Stimulated activated CD8-positive, alpha-beta memory T cell treated with anti-CD3 and anti-CD28 coated beads, Interleukin-7, amount 100 ng/mL, for 48 hours (primary cell): ENCODE results near the gene TP53BP2.
"Not testable (repeated sequence)": the region's sequence is repeated elsewhere in the genome, so short reads cannot be mapped to it uniquely, and the experiment has no call there.

Source experiments
- DNase-seq, 2 donors: peaks; one replicate each; pipeline ENCODE4 v3.0.0-alpha.2; 2020; ENCODE audit warnings: low read depth in 1 of 2; ENCODE audit errors: extremely low read depth in 1 of 2

The TP53BP2 gene

DNA sequence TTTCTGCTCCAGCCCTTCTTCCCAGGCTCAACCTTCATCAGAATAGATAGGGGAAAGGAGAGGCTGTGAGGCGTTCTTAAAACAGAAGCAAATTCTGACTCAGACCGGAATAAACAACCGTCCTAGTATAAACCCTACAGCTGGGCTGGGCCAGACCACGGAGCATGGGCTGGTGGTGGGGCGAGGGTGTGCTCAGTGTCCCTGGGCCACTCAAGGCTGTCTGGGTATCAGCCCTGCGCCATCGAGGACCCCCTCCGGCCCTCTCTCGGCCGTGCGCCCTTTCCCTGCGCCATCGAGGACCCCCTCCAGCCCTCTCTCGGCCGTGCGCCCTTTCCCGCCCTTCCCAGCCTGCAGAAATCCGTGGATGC is 97.4 kb downstream of the TP53BP2 start:
- no peak for DNase-seq

DNA sequence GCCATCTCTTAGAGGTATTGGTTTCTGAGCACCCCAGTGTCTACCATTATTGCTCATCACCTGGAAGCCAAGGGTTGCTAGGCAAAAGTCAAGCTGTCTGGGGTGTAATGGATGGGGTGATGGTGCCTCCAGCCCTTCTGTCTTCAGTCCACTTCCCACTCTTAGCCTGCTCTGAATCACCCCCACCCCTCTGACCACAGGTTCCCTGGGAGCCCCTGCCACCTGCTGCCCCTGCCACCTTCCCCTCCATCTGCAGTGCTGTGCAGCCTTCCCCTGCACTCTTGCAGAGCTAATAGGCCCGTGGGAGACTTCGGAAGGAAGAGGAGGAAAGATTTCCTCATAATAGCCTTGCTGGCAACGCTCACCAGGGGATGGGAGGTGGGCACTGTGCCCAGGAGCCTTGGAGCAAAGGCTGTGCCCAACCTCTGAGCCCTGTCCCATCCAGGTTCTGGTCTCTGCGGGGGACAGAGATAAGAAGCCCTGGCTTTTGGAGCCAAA is 97.9 kb downstream of the TP53BP2 start:
- DNase-seq: no peak

DNA sequence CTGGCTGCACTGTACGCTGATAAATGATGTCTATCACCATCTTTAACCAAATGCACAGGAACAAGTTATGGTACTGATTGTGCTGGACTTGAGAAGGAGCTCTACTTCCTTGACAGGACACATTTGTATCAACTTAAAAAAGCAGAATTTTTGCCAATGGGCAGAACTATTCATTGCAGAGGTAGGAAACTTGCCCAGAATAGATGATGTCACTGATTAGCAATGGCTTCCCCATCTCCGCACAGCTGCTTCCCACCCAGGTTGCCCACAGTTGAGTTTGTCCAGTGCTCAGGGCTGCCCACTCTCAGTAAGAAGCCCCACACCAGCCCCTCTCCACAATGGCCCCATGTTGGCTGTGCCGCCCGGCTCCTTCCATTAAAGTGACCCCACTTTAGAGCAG is 100.0 kb downstream of the TP53BP2 start:
- DNase-seq: no peak

DNA sequence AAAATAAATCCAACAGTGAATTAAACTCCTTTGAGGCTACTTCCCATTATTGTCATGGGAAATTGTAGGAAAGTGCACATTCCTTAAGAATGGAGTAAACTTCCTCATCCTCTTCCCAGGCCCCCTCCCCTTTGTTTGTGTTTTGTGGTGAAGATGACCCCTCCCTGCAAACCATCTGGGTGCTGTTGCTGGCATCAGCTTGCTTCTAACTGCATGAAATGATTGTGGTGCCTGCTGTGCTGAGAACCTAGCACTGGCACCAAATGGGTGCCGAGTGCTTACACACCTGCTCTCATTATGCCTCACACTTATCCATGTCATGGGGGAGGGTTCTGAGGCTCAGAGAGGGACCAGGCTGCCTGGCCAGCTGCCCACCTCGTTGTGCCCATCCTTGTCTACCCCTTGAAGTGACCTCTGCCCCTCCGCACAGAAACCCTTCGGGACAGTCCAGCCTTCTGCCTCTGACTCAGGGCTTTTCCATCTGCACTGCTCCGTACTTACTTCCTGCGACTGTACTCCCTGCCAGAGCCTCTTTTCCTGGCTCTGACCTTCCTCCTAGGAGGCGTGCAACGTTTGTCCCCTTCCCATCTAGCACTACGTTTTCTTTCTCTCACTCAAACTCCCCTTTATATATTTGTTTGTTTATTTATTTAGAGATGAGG is 102.8 kb downstream of the TP53BP2 start:
- DNase-seq: no peak

DNA sequence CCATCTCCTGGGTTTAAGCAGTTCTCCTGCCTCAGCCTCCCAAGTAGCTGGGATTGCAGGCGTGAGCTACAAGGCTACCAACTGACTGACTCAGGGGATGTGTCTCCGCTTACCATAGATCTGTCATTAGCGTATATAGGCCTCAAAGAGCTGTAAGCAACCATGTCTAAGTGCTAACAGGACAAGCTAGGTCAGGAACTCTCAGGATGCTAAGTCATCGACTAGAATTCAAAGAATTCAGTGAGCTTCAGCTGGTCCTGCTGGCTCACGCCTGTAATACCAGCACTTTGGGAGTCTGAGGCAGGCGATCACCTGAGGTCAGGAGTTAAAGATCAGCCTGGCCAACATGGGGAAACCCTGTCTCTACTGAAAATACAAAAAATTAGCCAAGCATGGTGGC is 103.9 kb downstream of the TP53BP2 start:
- no peak for DNase-seq

DNA sequence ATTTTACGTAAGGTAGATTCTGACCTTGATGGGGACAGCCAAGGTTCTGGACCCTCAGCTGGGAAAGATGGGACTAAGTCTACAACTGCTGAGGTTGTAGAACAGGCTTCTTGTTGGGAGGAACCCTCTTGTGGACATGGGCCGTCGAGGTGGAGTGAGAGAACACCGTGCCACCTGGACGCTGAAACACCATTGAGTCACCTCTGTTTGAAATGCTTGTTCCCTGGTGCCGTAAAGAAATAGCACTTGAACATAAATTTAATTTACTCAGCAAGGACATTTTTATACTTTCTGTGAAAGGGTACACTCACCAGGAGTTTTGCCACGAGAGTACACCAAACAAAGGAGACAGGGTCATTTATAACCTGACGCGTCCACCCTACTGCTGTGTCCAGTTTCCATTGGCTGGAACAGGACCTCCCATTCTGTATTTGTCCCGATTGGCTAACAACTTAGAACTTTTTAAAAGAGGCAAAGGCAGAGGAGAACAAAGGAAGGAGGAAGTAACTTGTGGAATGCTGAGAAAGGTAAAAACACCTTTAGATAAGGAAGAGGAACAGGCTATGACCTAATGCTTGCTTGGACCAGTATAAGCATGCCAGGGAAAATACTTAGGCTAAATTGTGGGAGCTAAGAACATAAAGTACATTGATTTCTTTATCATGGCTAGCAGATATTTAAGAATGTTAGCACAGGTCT is 105.6 kb downstream of the TP53BP2 start:
- DNase-seq: not testable (repeated sequence)

DNA sequence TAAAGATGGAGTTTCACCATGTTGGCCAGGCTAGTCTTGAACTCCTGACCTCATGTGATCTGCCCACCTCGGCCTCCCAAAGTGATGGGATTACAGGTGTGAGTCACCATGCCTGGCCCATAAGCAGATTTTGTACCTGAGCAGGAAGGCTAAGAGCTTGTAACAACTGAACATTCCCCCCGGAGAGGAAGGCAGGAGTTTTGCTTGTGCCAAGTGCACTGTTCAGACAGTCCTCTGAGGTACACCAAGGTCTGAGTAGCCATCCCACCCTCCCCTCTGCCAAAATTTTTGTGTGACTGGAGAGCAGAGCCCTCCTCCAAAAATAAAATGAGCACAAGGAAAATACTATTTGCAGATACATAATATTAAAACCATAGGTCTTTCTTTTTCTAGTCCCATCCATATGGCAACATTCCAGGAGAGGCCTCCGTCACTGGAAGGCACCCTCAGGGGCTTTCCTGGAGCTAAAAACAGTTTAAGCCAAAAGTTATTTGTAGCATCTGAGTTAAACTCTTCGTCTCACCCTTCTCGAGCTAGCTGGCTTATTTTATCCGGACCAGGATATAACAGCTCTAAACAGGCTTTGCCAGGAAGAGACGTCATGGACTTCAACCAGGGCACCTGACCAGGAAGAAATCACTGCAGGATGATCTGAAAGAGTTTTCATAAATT is 106.2 kb downstream of the TP53BP2 start:
- no peak for DNase-seq

DNA sequence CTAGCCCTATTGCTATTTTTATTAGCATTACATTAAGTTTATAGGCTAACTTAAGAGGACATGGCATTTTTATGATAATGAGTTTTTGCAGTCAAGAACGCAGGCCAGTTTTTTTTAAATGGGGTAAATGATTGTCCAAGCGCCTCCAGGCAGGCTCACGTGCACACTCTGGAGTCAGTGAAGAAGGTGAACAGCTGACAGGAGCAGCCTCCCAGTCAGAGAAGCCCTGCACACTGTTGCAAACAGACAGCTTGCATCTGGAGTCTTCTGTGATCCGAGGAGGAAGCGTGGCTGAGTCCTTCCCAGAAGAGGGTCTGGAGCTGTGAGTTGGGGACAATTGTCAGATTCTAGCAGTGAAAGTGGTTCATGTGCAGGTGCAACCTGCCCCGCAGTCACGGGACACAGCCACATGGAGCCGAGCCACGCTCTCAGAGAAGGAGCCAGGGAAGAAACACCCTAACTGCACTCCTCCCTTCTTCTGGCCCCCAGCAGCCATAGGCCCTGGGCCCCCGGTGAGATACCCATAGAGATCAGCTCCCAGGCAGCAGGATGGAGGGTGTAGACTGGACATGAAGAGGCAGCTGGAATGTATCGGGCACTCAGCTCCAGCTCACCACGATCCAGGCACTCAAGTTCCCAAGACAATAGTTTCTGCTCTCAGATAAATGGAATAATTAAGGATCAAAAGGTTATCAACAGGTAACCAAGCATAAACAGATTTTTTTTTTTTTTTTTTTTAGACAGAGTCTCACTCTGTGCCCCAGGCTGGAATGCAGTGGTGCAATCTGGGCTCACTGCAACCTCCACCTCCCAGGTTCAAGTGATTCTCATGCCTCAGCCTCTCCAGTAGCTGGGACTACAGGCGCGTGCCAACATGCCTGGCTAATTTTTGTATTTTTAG is 107.0 kb downstream of the TP53BP2 start:
- no peak for DNase-seq

DNA sequence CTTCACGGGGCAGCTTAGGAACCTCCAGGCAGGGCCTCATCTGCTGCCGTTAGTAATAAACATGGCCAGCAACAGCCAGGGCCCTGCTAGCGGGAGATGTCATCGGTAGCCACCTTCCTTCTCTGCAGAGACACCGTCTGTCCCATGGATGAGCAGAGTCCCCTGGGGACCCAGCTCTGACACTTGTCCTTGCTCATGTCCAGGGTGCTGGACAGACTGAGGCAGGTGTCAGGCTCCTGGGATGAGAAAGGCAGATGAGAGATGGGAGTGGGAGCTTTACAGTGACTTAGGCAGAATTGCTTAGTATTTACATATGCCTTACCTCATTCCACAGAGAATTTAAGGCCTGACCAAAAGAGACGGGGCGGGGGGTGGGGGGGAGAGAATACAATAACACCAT is 108.4 kb downstream of the TP53BP2 start:
- DNase-seq: no peak

DNA sequence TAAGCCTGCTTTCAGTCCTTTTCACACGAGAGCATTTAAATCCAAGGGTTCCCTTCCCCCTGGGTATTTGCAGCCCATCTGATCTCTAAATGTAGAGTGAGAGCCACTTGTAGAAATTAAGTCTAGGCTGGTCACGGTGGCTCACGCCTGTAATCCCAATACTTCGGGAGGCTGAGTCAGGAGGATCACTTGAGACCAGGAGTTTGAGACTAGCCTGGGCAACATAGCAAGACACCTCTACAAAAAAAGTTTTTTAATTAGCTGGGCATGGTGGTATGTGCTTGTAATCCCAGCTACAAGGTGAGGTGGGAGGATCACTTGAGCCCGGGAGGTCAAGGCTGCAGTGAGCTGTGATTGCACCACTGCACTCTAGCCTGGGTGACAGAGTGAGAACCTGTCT is 109.1 kb downstream of the TP53BP2 start:
- not testable (repeated sequence) for DNase-seq

DNA sequence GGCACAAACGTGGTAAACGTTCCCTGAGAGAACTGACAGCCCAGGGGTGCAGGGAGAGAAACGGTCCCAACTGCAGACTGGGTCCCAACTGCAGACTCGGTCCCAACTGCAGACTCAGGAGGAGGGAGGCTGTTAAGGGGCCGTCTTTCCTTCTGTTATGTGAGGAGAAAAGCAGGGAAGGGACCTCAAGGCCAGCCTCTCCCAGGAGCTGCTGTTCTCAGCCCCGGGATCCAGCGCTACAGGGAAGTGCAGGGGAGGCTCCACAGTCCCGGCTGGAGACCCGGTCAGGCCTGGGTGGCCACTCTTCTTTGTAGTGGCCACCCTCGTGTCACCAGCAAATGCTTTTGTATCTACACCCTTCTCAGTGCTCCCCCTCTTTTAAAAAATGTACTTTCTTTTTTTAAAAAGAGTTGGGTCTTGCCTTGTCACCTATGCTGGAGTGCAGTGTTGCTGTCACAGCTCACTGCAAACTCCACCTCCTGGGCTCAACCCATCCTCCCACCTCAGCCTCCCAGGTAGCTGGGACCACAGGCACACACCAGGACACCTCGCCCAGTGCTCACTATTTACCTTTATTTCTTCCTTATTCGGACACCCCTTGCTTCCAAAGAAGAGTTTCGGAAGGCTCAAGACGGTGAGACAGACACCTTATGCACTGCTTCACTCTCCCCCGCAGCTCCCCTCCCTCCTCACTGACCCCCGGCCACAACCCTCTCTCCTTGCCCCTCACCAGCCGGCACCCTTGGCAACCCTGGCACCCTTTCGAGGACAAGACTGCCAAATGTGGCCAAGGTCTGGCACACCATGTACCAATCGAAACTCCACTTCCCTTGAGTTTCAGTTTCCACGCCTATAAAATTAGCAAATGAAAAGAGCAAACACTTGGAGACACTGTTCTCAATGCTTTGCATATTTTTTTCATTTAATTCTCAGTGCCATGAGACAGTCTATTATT is 111.6 kb downstream of the TP53BP2 start:
- no peak for DNase-seq

DNA sequence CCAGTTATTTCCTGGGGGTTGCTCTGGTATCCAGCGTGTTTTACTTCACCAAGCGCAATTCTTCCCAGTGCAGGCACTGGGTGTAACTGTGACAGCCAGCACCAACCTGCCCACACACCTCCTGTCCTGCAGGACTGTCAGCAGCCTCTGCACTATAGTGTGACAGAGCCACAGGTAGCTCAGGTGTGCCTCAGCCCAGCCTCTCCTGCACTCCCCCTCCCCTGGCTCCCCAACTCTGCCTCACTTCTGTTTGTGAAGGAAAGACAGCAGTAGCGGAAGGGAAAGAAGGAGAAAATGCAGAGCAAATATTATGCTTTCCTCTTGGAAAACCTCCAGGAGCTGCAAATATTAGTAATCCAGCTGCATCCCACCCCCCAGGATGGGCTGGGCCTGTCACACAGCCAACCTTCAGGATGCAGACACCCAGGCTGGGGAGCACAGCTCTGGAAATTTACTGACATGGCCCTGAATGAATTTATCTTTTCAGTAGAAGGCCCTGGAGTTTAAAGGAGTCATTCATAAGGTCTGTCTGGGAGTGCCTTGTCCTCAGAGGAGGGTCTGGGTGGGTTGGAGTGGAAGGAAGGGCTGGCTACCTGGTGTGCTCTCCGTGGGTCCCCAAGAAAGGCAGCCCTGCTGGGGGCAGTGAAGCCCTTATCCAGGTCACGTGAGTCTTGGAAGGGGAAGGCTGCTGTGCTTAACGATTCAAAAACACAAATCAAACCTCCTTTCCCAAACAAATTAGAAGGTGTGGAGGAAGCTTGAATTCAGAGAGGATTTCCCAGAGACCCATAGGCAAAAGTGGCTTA is 112.6 kb downstream of the TP53BP2 start:
- no peak for DNase-seq

DNA sequence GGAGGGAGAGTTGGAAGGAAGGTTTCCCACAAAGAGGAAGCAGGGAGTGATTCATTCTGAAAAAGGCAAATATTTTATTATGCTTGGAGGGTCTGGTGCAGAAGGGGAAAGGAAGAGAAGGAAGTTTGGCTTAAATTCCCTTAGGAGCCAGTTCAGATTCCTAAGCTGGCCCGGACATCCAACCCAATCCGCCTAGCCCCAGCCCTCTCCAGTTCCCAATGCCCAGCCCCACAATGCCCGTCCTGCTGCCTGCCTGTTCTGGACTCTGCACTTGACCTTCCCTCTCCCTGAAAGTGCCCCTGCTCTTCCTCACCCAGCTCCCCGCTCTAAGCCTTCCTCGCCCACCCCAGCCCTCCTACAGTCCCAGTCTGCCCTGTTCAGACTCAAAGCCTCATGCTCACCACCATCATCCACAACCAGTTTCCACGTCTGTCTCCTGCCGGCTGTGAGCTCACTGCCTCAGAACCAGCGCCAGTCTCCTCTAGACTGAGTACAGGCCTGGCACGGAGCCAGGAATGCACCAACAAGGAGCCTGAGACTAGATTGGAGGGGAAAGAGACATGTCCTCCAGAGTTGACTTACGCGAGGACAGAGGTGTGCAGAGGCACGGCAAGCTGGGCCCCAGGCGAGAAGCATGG is 114.5 kb downstream of the TP53BP2 start:
- no peak for DNase-seq

DNA sequence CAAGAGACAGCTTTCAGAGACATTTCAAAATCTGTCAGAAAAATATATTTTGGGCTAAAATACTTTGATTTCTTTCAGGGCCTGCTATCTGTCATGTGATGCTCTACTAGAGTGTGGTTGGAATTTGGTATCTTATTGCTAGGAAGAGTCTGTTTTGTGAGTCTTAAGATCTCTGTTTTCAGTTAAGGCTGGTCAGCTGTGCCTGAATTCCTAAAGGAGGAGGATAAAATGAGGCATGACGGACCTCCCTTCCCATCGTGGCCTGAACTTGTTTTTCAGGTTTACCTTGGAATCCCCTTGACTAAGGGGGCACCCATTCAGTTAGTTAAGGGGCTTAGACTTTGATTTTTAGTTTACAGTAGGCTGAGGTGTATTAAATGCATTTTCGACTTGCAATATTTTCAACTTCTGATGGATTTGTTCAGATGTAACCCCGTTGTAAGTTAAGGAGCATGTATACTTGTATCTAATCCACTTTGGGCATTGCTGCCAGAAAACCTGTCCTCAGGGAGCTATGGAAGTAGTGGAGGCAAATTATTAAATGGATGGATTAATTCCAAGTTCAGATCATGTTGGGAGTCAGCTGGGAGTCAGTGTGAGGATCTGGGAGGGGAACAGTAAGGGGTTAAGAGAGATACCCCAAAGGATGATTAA is 115.1 kb downstream of the TP53BP2 start:
- no peak for DNase-seq

DNA sequence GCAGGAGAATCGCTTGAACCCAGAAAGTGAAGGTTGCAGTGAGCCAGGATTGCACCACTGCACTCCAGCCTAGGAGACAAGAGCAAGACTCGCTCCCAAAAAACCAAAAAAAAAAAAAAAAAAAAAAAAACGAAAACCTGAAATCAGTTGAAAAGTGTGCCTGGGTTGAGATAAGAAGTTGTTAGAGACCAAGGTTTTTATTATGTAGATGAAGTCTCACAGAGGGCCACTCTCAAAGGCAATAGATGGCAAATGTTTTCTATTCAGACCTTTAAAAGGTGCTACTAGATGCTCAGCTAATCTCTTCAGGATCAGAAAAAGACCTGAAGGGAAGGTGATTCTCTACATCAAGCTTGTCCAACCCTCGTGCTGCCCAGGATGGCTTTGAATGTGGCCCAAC is 115.8 kb downstream of the TP53BP2 start:
- no peak for DNase-seq
